Activated CD4-positive, alpha-beta T cell treated with anti-CD3 and anti-CD28 coated beads, Interleukin-2, Interleukin-6, amounts not matched to agents 100 ng/mL and 50 ng/mL, durations not matched to agents 16 hours and 8 hours (primary cell): Measurements from ENCODE around the gene PODXL.
"Not testable (repeated sequence)": the region's sequence is repeated elsewhere in the genome, so short reads cannot be mapped to it uniquely, and the experiment has no call there.

Source experiments
- DNase-seq: peaks from one replicate; pipeline ENCODE4 v3.0.0-alpha.2; 2020

Gene PODXL

GRCh38 chr7:131487217-131487616, 69.2 kb downstream of the PODXL start:
- no peak for DNase-seq

GRCh38 chr7:131486346-131486745, 70.1 kb downstream of the PODXL start:
- no peak for DNase-seq

GRCh38 chr7:131483586-131483985, 72.8 kb downstream of the PODXL start:
- no peak for DNase-seq

- no peak for DNase-seq
Measured at GRCh38 chr7:131482800-131483199, 73.6 kb downstream of the PODXL start.

- no peak for DNase-seq
Measured at GRCh38 chr7:131480384-131481315, 75.8 kb downstream of the PODXL start.

GRCh38 chr7:131476740-131477139, 79.7 kb downstream of the PODXL start:
- DNase-seq: no peak

- no peak for DNase-seq
Measured at GRCh38 chr7:131471250-131472004, 85.0 kb downstream of the PODXL start.

GRCh38 chr7:131467788-131468187, 88.6 kb downstream of the PODXL start:
- no peak for DNase-seq

- no peak for DNase-seq
Measured at GRCh38 chr7:131466735-131467365, 89.6 kb downstream of the PODXL start.

- DNase-seq: not testable (repeated sequence)
Measured at GRCh38 chr7:131462715-131463114, 93.7 kb downstream of the PODXL start.

- DNase-seq: no peak
Measured at GRCh38 chr7:131462059-131462458, 94.4 kb downstream of the PODXL start.

GRCh38 chr7:131459256-131459655, 97.2 kb downstream of the PODXL start:
- DNase-seq: no peak

- no peak for DNase-seq
Measured at GRCh38 chr7:131456338-131456737, 100.1 kb downstream of the PODXL start.

- DNase-seq: no peak
Measured at GRCh38 chr7:131455546-131455945, 100.9 kb downstream of the PODXL start.

- DNase-seq: no peak
Measured at GRCh38 chr7:131455001-131455400, 101.4 kb downstream of the PODXL start.

GRCh38 chr7:131454498-131454897, 101.9 kb downstream of the PODXL start:
- DNase-seq: no peak
